Esophagus (tissue), 2 donors: ENCODE results near the gene PHF19. TPM values are rescaled to one million over a fixed set of nuclear protein-coding genes. Genes with fewer than 3 reads are reported as not detected.

ENCODE experiments used
- H3K27ac ChIP-seq, 2 donors: one replicate each; pipeline ENCODE4 v1.5.1; 2013; ENCODE audit warnings: low read depth in 2 of 2, mild to moderate bottlenecking in 2 of 2, inconsistent platforms in 1 of 2, low read length in 1 of 2, moderate library complexity in 1 of 2
- H3K27me3 ChIP-seq, 2 donors: one replicate each; pipeline ENCODE4 v1.6.1; 2013; ENCODE audit warnings: low read length in 2 of 2, control low read depth in 1 of 2, mild to moderate bottlenecking in 1 of 2; ENCODE audit not compliant: insufficient read depth in 2 of 2, control insufficient read depth in 1 of 2
- H3K36me3 ChIP-seq, 2 donors: one replicate each; pipeline ENCODE4 v1.6.1; 2013; ENCODE audit warnings: low read length in 1 of 2; ENCODE audit not compliant: control insufficient read depth in 2 of 2, insufficient read depth in 2 of 2
- H3K4me1 ChIP-seq, 2 donors: one replicate each; pipeline ENCODE4 v1.6.1; 2013; ENCODE audit warnings: low read length in 1 of 2; ENCODE audit not compliant: control insufficient read depth in 2 of 2, insufficient read depth in 2 of 2
- H3K4me3 ChIP-seq, 2 donors: one replicate each; pipeline ENCODE4 v1.5.1; 2013; ENCODE audit warnings: low read length in 2 of 2, mild to moderate bottlenecking in 2 of 2, low read depth in 1 of 2, moderate library complexity in 1 of 2
- H3K9me3 ChIP-seq, 2 donors: one replicate each; pipeline ENCODE4 v1.6.1; 2013; ENCODE audit warnings: mild to moderate bottlenecking in 2 of 2, low read depth in 1 of 2, low read length in 1 of 2, moderate library complexity in 1 of 2; ENCODE audit not compliant: control insufficient read depth in 2 of 2, insufficient read depth in 1 of 2
- WGBS, 2 donors: extraction: QIAGEN DNeasy Blood & Tissue Kit; methylation state at CpG; one replicate each; pipeline ENCODE4 v1.1.7; 2013; 5-methylcytosine and 5-hydroxymethylcytosine counted together
- polyA plus RNA-seq, 2 donors: library from polyadenylated mRNA; stranded (reverse); fragments of 200-250 nt; gene quantifications; one replicate each; pipeline ENCODE4 v1.2.3, GENCODE V29; 2013
- donor health status: healthy with polysubstance abuse.
- donor health status: Bipolar disorder and iron deficiency.

The PHF19 gene
- polyA plus RNA-seq, 2 donors, result 22.3 to 28.8 TPM

DNA sequence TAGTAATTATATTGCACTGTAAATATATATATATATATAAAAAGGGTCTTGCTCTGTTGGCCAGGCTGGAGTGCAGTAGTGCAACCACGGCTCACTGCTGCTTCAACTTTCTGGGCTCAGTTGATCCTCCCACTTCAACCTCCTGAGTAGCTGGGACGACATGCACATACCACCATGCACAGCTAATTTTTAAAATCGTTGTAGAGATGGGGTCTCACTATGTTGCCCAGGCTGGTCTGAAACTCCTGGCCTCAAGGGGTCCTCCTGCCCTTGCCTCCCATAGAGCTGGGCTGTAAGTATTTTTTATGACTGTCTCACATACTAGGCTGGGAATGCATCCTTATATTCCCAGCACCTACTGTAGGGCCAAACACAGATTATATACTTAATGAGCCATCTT lies 46.1 kb downstream of the PHF19 start:
- WGBS, 2 donors, result 97 to 99% methylated on average over 3 of the region's 3 CpGs
- peaks cover 11 to 14% of the 10 kb centered on the region in 2 donors for H3K36me3 ChIP-seq

DNA sequence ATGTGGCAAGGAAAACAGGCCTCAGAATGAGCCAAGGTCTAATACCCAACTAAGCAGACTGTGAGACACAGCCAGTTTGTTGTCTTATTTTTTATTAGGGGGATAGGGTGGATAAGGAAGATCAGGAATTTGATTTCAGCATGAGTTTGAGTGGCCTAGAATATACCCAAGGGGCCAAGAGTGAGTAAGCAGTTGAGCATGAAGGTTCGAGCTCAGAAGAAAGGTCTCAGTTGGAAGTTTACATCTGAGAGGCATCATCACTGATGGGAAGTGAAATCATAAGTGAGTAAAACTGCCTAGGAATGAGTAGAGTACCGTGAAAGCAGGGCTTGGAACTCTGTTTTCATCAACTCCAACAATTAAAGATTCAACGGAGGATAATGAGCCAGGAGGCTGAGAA lies 46.8 kb downstream of the PHF19 start:
- no peaks in the 10 kb centered on the region for H3K4me1 ChIP-seq
- WGBS, 2 donors, result 91 to 93% methylated on average over 3 of the region's 3 CpGs

More for the DNA sequence above, 46.1 kb downstream of the PHF19 start:
- no peaks in the 10 kb centered on the region for H3K27me3 ChIP-seq
- H3K4me1 ChIP-seq, result no peaks in the 10 kb centered on the region
- H3K4me3 ChIP-seq, result no peak overlapping the region
- H3K27ac ChIP-seq, result no peak overlapping the region
- no peaks in the 10 kb centered on the region for H3K9me3 ChIP-seq

DNA sequence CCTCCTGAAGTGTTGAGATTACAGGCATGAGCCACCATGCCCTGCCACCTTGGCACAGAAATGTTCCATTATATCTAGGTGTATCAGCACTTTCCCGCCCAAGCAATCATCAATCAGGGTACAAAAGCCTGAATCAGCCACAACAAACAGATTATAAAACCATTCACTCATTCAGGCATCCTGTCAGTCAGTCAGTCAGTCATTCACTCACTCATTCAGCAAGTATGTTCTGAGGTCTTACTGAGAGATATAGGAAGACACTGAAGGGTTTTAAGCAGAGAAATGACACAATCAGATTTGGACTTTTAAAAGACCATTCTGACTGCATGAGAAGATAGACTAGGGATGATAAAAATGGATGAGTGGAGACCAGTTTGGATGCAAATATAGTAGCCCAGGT lies 47.3 kb downstream of the PHF19 start:
- Histone ChIP-seq H3K27ac (no peak overlapping the region), H3K4me3 (no peak overlapping the region), H3K36me3 (peaks cover 11 to 14% of the 10 kb centered on the region in 2 donors), H3K9me3 (no peaks in the 10 kb centered on the region), H3K27me3 (no peaks in the 10 kb centered on the region), H3K4me1 (no peaks in the 10 kb centered on the region)
- 88 to 97% methylated on average over 1 of the region's 1 CpG for WGBS, 2 donors

More for the DNA sequence above, 46.8 kb downstream of the PHF19 start:
- Histone ChIP-seq H3K9me3 (no peaks in the 10 kb centered on the region), H3K36me3 (peaks cover 11 to 14% of the 10 kb centered on the region in 2 donors), H3K27me3 (no peaks in the 10 kb centered on the region), H3K4me3 (no peak overlapping the region), H3K27ac (no peak overlapping the region)

DNA sequence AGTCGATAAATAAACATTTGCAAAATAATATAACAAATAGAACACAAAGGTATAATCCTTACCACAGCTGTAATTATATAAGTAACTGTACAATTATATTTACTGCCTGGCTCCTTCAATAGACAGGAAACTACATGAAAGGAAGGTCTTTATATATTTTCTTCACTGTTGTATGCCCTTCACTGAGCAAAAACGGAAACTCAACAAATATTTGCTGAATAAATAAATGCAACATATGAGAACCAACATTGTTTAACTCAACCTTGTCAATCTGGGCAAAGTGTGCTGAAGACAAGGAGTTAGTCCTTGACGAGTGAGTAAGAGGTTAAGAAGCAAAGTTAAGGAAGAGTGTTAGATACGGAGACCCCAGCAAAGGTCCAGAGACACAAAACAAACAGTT lies 56.9 kb downstream of the PHF19 start:
- H3K4me1 ChIP-seq, result no peaks in the 10 kb centered on the region
- H3K4me3 ChIP-seq, result no peak overlapping the region
- H3K27me3 ChIP-seq, result no peaks in the 10 kb centered on the region
- H3K9me3 ChIP-seq, result no peaks in the 10 kb centered on the region
- H3K27ac ChIP-seq, result no peak overlapping the region
- H3K36me3 ChIP-seq, result peaks cover 0 to 7% of the 10 kb centered on the region in 2 donors
- 83 to 90% methylated on average over 4 of the region's 4 CpGs for WGBS, 2 donors

DNA sequence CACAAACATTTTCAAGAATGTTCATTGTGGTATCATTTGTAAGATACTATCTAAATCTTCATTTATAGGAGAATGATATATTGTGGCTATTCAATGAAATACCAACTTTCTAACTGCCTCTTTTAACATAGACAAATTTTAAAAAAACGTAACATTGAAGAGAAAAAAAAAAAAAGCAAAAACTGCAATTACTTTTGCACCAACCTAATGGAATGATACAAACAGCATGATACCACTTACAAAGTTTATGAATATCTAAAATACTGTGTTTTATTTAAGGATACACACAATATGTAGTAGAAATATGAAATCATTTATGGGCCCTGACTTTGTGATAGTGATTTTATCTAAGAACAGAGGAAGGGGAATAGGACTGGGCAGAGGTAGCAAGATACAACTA lies 58.4 kb downstream of the PHF19 start:
- Histone ChIP-seq H3K4me1 (no peaks in the 10 kb centered on the region), H3K27me3 (no peaks in the 10 kb centered on the region), H3K36me3 (peaks cover 0 to 7% of the 10 kb centered on the region in 2 donors), H3K27ac (no peak overlapping the region), H3K4me3 (no peak overlapping the region), H3K9me3 (no peaks in the 10 kb centered on the region)
- 84 to 92% methylated on average over 1 of the region's 1 CpG for whole genome bisulfite sequencing, 2 donors

DNA sequence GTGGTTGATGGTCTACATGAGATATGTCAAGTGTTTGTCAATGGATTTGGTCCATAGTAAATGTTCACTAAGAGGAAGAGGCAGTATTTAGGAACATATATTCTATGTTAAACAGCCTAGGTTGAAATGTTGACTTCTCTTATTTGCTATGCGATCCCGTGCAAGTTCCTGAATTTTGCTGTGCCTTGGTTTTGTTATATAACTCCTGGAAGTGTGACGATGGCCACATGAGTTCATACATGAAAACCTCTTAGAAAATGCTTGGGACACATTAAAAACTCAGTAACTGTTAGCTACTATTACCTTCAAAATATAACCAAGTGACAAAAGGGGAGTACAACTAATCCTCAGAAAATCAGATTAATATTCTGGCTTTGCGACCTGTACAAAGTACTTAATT lies 61.9 kb downstream of the PHF19 start:
- Histone ChIP-seq H3K4me1 (no peaks in the 10 kb centered on the region), H3K27me3 (no peaks in the 10 kb centered on the region), H3K27ac (no peak overlapping the region), H3K9me3 (no peaks in the 10 kb centered on the region), H3K36me3 (no peaks in the 10 kb centered on the region), H3K4me3 (no peak overlapping the region)
- 92 to 93% methylated on average over 4 of the region's 4 CpGs for WGBS, 2 donors

DNA sequence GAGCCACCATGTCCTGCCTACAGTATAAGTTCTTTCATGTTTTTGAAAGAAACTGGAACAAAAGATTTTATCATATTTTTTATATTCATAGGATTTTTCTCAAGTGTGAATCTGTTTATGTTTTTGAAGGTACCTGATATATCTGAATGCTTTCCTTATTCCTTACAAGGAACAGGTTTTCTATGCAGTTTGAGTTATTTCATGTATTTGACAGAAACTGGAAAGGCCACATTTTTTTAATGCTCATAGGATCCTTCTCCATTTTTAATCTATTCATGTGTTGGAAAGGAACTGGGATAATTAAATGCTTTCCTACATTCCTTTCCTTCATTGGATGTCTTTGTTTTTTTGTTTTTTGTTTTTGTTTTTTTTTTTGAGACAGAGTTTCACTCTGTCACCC lies 68.1 kb downstream of the PHF19 start:
- Histone ChIP-seq H3K36me3 (no peaks in the 10 kb centered on the region), H3K27me3 (no peaks in the 10 kb centered on the region), H3K4me3 (no peak overlapping the region), H3K27ac (no peak overlapping the region), H3K4me1 (no peaks in the 10 kb centered on the region), H3K9me3 (peaks cover 0 to 3% of the 10 kb centered on the region in 2 donors)

DNA sequence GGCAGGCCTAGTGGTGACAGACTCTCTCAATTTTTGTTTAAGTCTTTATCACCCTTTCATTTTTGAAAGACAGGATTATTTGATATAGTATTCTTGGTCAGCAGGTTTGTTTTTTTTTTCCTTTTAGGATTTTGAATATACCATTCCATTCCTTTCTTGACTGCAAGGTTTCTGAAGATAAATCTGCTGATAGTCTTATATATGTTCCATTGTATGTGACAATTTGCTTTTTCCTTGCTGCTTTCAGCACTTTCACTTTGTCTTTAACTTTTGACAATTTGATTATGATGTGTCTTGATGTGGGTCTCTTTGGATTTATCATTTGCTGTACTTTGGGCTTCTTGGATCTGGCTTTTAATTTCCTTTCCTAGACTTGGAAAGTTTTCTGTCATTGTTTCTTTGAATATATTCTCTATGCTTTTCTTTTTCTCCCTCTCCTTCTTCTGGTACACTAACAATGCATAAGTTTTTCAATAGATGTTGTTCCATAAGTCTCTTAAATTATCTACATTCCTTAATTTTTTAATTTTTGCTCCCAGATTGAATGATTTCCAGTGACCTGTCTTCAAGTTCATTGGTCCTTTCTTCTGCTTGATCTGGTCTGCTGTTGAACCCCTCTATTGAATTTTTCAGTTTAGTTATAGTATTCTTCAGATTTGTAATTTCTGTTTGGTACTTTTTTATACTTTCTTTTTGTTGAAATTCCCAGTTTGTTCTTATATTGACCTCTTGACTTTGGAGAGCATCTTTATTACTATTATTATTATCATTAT lies 69.2 kb downstream of the PHF19 start:
- H3K27ac ChIP-seq, result no peak overlapping the region
- H3K4me1 ChIP-seq, result no peaks in the 10 kb centered on the region
- H3K9me3 ChIP-seq, result peaks cover 0 to 3% of the 10 kb centered on the region in 2 donors
- H3K27me3 ChIP-seq, result no peaks in the 10 kb centered on the region
- H3K36me3 ChIP-seq, result no peaks in the 10 kb centered on the region
- H3K4me3 ChIP-seq, result no peak overlapping the region
